Measurements from ENCODE around the gene DRAM1.
A peak's percentile ranks its signal among the peaks of the same experiment; 100 is the strongest.

The DRAM1 gene

GRCh38 chr12:101876861-101877805 is at the start of gene DRAM1:
Gene DRAM1, plus strand, starts transcription at chr12:101877580. Its CDS starts 210 bp downstream, at chr12:101877790.
- H3K9me3 ChIP-seq (replicated peaks in 1 of 11) = no peaks in the 10 kb centered on the region
- no peaks in the 10 kb centered on the region for H3K27me3 ChIP-seq
- H3K4me2 ChIP-seq = peak within 1 kb of the TSS; percentile 79 to 98 (median 88)
- H3K27ac ChIP-seq = peak within 1 kb of the TSS; percentile 93 to 99 (median 97)
- H3K4me1 ChIP-seq = peaks cover 22 to 75% (median 56%) of the 10 kb centered on the region in 10 experiments
- peak within 1 kb of the TSS; percentile 74 to 98 (median 88) for H3K4me3 ChIP-seq
- peaks cover 0 to 16% (median 0%) of the 10 kb centered on the region in 11 experiments; a peak in 6 of 22 replicates for H4K20me1 ChIP-seq
- peak within 1 kb of the TSS; percentile 89 to 99 (median 97) for H3K9ac ChIP-seq
- TF ChIP-seq Cebpa-rat (IDR thresholded peaks at IDR 0.05) = peak; percentile 79 to 96 (median 94); a peak in 21 of 22 replicates
- H3K36me3 ChIP-seq = peaks cover 0 to 32% (median 21%) of the 10 kb centered on the region in 11 experiments; a peak in 15 of 22 replicates

GRCh38 chr12:101828463-101829196 is 48.8 kb upstream of the DRAM1 start:
- Histone ChIP-seq H3K36me3 (peaks cover 0 to 10% (median 0%) of the 10 kb centered on the region in 11 experiments; a peak in 4 of 22 replicates), H3K4me1 (peaks cover 46 to 75% (median 61%) of the 10 kb centered on the region in 10 experiments), H3K4me2 (peak overlapping the region; percentile 71 to 98 (median 90)), H3K9me3 (replicated peaks in 1 of 11) (no peaks in the 10 kb centered on the region), H3K27ac (0 out of 22 replicates have a peak overlapping the region, but pooled peaks of 1 of the 11 experiments have one; percentile 86), H3K27me3 (no peaks in the 10 kb centered on the region), H3K4me3 (peak overlapping the region in 7 of 10 experiments; percentile 85 to 97 (median 93); a peak in 12 of 20 replicates), H3K9ac (peak overlapping the region in 5 of 11 experiments; percentile 87 to 92 (median 91); a peak in 9 of 22 replicates), H4K20me1 (peaks cover 0 to 53% (median 0%) of the 10 kb centered on the region in 11 experiments; a peak in 10 of 22 replicates)
- no peak for TF ChIP-seq Cebpa-rat (IDR thresholded peaks at IDR 0.05)

- Histone ChIP-seq H3K4me1 (peaks cover 35 to 63% (median 49%) of the 10 kb centered on the region in 10 experiments), H3K27ac (peak overlapping the region; percentile 74 to 90 (median 84))
- no peak for TF ChIP-seq Cebpa-rat (IDR thresholded peaks at IDR 0.05)
Observed at GRCh38 chr12:101829639-101830366, 47.6 kb upstream of the DRAM1 start.

GRCh38 chr12:101830367-101831325 is 46.7 kb upstream of the DRAM1 start, which contains the start of gene GNPTAB:
Gene GNPTAB, minus strand, starts transcription at chr12:101830959. Its CDS starts 284 bp downstream, at chr12:101830675.
- H3K27ac ChIP-seq = peak within 1 kb of the TSS; percentile 74 to 90 (median 84)
- peaks cover 0 to 38% (median 0%) of the 10 kb centered on the region in 11 experiments; a peak in 9 of 22 replicates for H4K20me1 ChIP-seq
- H3K4me3 ChIP-seq = peak within 1 kb of the TSS; percentile 74 to 97 (median 90)
- H3K9me3 ChIP-seq (replicated peaks in 1 of 11) = no peaks in the 10 kb centered on the region
- H3K36me3 ChIP-seq = peaks cover 0 to 10% (median 0%) of the 10 kb centered on the region in 11 experiments; a peak in 4 of 22 replicates
- H3K9ac ChIP-seq = peak within 1 kb of the TSS; percentile 83 to 93 (median 89)
- H3K4me2 ChIP-seq = peak within 1 kb of the TSS; percentile 71 to 98 (median 90)
- TF ChIP-seq Cebpa-rat (IDR thresholded peaks at IDR 0.05) = no peak
- no peaks in the 10 kb centered on the region for H3K27me3 ChIP-seq
- H3K4me1 ChIP-seq = peaks cover 30 to 54% (median 41%) of the 10 kb centered on the region in 10 experiments

More at GRCh38 chr12:101829639-101830366, 47.6 kb upstream of the DRAM1 start:
- peak overlapping the region; percentile 83 to 93 (median 89) for H3K9ac ChIP-seq
- peaks cover 0 to 46% (median 0%) of the 10 kb centered on the region in 11 experiments; a peak in 10 of 22 replicates for H4K20me1 ChIP-seq
- peak overlapping the region; percentile 71 to 98 (median 90) for H3K4me2 ChIP-seq
- peak overlapping the region; percentile 74 to 97 (median 90) for H3K4me3 ChIP-seq
- H3K9me3 ChIP-seq (replicated peaks in 1 of 11) = no peaks in the 10 kb centered on the region
- H3K36me3 ChIP-seq = peaks cover 0 to 10% (median 0%) of the 10 kb centered on the region in 11 experiments; a peak in 4 of 22 replicates
- no peaks in the 10 kb centered on the region for H3K27me3 ChIP-seq

- Histone ChIP-seq H4K20me1 (peaks cover 0 to 26% (median 0%) of the 10 kb centered on the region in 11 experiments; a peak in 8 of 22 replicates), H3K9ac (no peak overlapping the region), H3K27ac (no peak overlapping the region), H3K27me3 (no peaks in the 10 kb centered on the region), H3K4me1 (peaks cover 26 to 41% (median 33%) of the 10 kb centered on the region in 10 experiments), H3K4me2 (no peak overlapping the region; a peak in 2 of 22 replicates), H3K4me3 (no peak overlapping the region), H3K9me3 (replicated peaks in 1 of 11) (no peaks in the 10 kb centered on the region), H3K36me3 (peaks cover 0 to 10% (median 0%) of the 10 kb centered on the region in 11 experiments; a peak in 4 of 22 replicates)
- TF ChIP-seq Cebpa-rat (IDR thresholded peaks at IDR 0.05) = no peak
Observed at GRCh38 chr12:101832030-101832429, 45.4 kb upstream of the DRAM1 start.

- Histone ChIP-seq H4K20me1 (no peaks in the 10 kb centered on the region), H3K36me3 (no peaks in the 10 kb centered on the region), H3K9ac (peak overlapping the region in 3 of 11 experiments; percentile 7 to 21 (median 10); a peak in 2 of 22 replicates), H3K4me1 (peaks cover 17 to 45% (median 23%) of the 10 kb centered on the region in 10 experiments), H3K4me2 (peak overlapping the region; percentile 49 to 78 (median 68)), H3K9me3 (replicated peaks in 1 of 11) (no peaks in the 10 kb centered on the region), H3K4me3 (no peak overlapping the region), H3K27ac (peak overlapping the region in 10 of 11 experiments; percentile 6 to 64 (median 53); a peak in 15 of 22 replicates), H3K27me3 (no peaks in the 10 kb centered on the region)
- no peak for TF ChIP-seq Cebpa-rat (IDR thresholded peaks at IDR 0.05)
Observed at GRCh38 chr12:101838628-101839323, 38.6 kb upstream of the DRAM1 start.

Data from BLaER1 treated with 17β-estradiol and CSF1 and Interleukin-3, amounts not matched to agents 10 nM and 100 nM (cell line).